Measurements from ENCODE around the gene KLK12. TPM values are rescaled to one million over a fixed set of nuclear protein-coding genes. Genes with fewer than 3 reads are reported as not detected.

Gene KLK12
- total RNA-seq, 4 donors from 2014 or later = not detected

- peaks cover 4 to 7% of the 10 kb centered on the region in 2 donors for H3K4me1 ChIP-seq
- no peak for TF ChIP-seq CTCF (IDR thresholded peaks at IDR 0.05)
- TF ChIP-seq POLR2A (IDR thresholded peaks at IDR 0.05) = no peak
- no peaks in the 10 kb centered on the region for H3K36me3 ChIP-seq
- intact Hi-C loops (cut with DNase I) = no loop called here
- no peak within 1 kb of the TSS for H3K4me3 ChIP-seq (replicated peaks in 1 of 3)
- H3K9me3 ChIP-seq = no peaks in the 10 kb centered on the region
- no peaks in the 10 kb centered on the region for H3K27me3 ChIP-seq
- DNase-seq = peak; percentile 2 to 24
- H3K27ac ChIP-seq = no peak within 1 kb of the TSS
- WGBS, 2 donors = 22 to 32% methylated on average over 17 to 24 of the region's 38 CpGs
Observed at GRCh38 chr19:51064534-51065220, 29.9 kb upstream of the KLK12 start, which contains the start of gene KLK13. KLK13 (minus strand) TSS chr19:51065092; CDS start chr19:51065067, 25 bp downstream.

- Histone ChIP-seq H3K9me3 (no peaks in the 10 kb centered on the region), H3K4me3 (replicated peaks in 1 of 3) (no peak overlapping the region), H3K4me1 (peaks cover 4 to 7% of the 10 kb centered on the region in 2 donors), H3K27ac (no peak overlapping the region), H3K36me3 (no peaks in the 10 kb centered on the region), H3K27me3 (no peaks in the 10 kb centered on the region)
- intact Hi-C loops (cut with DNase I) = no loop called here
- DNase-seq = no peak
- TF ChIP-seq POLR2A (IDR thresholded peaks at IDR 0.05) = no peak
- WGBS, 2 donors = 85 to 90% methylated on average over 7 of the region's 7 CpGs
Observed at GRCh38 chr19:51063664-51064063, 28.9 kb upstream of the KLK12 start.

- no peak for DNase-seq
- peaks cover 4 to 7% of the 10 kb centered on the region in 2 donors for H3K4me1 ChIP-seq
- no peaks in the 10 kb centered on the region for H3K36me3 ChIP-seq
- no peaks in the 10 kb centered on the region for H3K27me3 ChIP-seq
- H3K4me3 ChIP-seq (replicated peaks in 1 of 3) = no peak overlapping the region
- no peaks in the 10 kb centered on the region for H3K9me3 ChIP-seq
- 0 to 90% methylated on average over 1 of the region's 1 CpG for WGBS, 2 donors
- no peak for TF ChIP-seq CTCF (IDR thresholded peaks at IDR 0.05)
- TF ChIP-seq POLR2A (IDR thresholded peaks at IDR 0.05) = no peak
- intact Hi-C loops (cut with DNase I) = no loop called here
- H3K27ac ChIP-seq = no peak overlapping the region
Observed at GRCh38 chr19:51060973-51061372, 26.2 kb upstream of the KLK12 start.

- no peak overlapping the region for H3K27ac ChIP-seq
Observed at GRCh38 chr19:51060336-51060735, 25.5 kb upstream of the KLK12 start.

GRCh38 chr19:51059715-51060114 lies 24.9 kb upstream of the KLK12 start:
- Histone ChIP-seq H3K4me1 (peaks cover 0 to 2% of the 10 kb centered on the region in 2 donors), H3K36me3 (no peaks in the 10 kb centered on the region), H3K4me3 (replicated peaks in 1 of 3) (no peak overlapping the region), H3K27ac (no peak overlapping the region), H3K27me3 (no peaks in the 10 kb centered on the region), H3K9me3 (no peaks in the 10 kb centered on the region)
- intact Hi-C loops (cut with DNase I) = no loop called here
- DNase-seq = no peak
- TF ChIP-seq CTCF (IDR thresholded peaks at IDR 0.05) = no peak
- no peak for TF ChIP-seq POLR2A (IDR thresholded peaks at IDR 0.05)
- 81 to 84% methylated on average over 7 of the region's 7 CpGs for WGBS, 2 donors

More at GRCh38 chr19:51060336-51060735, 25.5 kb upstream of the KLK12 start:
- H3K4me1 ChIP-seq = peaks cover 4 to 7% of the 10 kb centered on the region in 2 donors
- intact Hi-C loops (cut with DNase I) = no loop called here
- H3K27me3 ChIP-seq = no peaks in the 10 kb centered on the region
- WGBS, 2 donors = 63 to 90% methylated on average over 4 of the region's 4 CpGs
- H3K4me3 ChIP-seq (replicated peaks in 1 of 3) = no peak overlapping the region
- TF ChIP-seq POLR2A (IDR thresholded peaks at IDR 0.05) (no peak), CTCF (IDR thresholded peaks at IDR 0.05) (no peak)
- H3K9me3 ChIP-seq = no peaks in the 10 kb centered on the region
- no peak for DNase-seq
- H3K36me3 ChIP-seq = no peaks in the 10 kb centered on the region
